Ramos (cell line): Measurements from ENCODE around the gene CCND2.

Experiments
- in situ Hi-C: fragments of 300-500 bp; cut with MboI; formaldehyde crosslinking; loops from one replicate; pipeline ENCODE4 v1.14.3; 2022; ENCODE audit warnings: low sequenced_read_pairs; ENCODE audit not compliant: unreplicated experiment

The CCND2 gene

DNA sequence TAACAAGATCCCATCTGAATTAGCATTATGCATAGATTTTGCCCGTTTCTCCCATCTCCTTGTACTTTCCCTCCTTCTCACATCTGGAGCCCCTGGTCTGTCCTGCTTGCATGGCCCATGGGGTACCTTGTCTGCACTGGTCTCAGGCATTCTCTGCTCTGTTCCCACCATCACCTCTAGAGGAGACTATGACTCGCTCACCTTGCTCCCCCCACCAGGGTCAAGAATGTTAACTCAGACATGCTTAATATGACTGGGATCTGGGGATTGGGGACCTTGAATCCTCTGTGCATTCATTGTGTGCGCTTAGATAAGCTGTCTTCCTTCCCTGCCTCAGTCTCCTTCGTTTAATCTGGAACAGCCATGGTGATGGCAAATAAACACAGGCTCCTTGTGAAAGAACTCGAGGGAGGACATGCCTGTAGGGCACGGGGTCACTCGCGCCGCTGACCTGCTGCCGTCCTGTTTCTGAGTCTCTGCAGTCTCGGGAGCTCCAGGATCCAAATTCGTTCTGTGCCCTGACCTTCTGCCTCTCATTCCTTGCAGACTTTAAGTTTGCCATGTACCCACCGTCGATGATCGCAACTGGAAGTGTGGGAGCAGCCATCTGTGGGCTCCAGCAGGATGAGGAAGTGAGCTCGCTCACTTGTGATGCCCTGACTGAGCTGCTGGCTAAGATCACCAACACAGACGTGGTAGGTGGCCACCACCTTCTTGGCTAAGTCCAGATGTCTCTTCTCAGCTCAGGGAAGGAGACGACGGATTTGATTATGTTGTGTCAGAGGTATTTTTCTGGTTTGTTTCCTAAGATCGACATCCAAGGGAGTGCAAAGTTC is 15.0 kb downstream of the CCND2 start:
- in situ Hi-C loops: no loop called here

DNA sequence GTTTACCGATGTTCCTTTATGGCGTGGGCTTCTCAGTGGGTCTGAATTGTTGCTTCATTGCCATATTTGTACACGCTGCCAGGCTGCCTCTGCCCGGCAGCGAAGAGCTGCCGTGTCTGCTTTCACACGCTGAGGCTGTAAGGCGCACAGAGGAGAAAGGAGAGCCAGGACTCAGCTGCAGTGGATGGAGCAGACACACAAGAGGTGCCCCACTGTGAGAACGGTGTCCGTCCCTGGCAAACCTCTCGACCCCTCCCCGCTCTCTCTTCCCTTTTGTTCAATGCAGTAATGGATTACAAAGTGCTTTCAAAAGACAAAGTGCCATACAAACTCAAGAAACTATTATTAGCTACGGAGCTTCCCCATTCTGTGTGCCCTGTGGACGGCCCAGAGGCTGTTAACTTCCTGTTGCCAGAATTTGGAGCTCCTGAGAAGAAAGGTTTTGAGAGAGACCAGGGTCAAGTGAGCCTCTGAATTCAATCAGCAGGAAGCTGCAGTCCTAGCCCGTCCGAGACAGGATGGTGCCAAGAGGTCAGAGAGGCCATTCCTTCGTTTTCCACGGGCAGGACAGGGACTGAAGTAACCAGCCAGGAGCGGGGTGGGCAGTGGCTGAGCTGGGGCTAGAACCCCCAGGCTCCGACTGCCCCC is 15.8 kb downstream of the CCND2 start:
- in situ Hi-C loops: no loop called here

DNA sequence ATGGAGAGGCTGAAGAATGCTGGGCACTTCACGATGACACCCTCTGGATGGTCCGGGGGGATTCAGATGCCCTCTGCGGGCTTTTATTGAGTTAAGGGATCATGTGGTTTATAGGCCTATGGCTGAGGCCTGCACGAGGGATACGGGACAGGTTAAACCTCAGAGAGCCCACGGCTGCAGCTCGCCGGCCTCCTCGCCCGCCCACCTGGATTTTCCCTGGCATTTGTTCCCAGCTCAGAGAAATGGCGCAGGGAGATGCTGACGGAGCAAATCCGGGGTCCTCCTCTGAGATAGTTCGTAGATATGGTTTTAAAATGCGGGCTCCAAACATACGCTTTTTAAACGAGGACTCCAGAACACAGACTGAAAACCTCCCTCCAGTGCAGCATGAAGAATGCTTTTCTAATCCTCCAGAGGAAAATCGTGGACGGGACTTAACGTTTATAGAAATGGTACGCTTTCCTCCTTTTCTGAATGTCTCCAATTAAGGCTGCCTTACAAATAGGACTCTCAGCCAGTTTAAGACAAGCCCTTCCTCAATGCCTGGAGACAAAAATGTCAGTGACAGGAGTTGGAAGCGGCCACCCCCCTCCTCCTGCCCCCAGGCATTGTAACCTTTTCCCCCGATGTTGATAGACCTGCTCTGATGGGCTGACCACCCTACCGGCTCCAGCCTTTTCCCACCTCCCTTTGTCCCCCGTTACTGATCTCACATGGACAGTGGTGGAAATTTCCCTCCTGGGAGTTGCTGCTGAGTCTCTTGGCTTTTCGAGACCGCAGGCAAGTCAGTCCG is 16.6 kb downstream of the CCND2 start:
- in situ Hi-C loops: no loop called here

- in situ Hi-C loops: no loop called here
These were observed 18.9 kb downstream of the CCND2 start for GRCh38 chr12:4292341-4293073.

- in situ Hi-C loops: no loop called here
These were observed 19.9 kb downstream of the CCND2 start for GRCh38 chr12:4293299-4293965.

GRCh38 chr12:4293966-4294505 is 20.5 kb downstream of the CCND2 start:
- in situ Hi-C loops: no loop called here

- in situ Hi-C loops: no loop called here
These were observed 23.2 kb downstream of the CCND2 start for GRCh38 chr12:4296751-4297150.

DNA sequence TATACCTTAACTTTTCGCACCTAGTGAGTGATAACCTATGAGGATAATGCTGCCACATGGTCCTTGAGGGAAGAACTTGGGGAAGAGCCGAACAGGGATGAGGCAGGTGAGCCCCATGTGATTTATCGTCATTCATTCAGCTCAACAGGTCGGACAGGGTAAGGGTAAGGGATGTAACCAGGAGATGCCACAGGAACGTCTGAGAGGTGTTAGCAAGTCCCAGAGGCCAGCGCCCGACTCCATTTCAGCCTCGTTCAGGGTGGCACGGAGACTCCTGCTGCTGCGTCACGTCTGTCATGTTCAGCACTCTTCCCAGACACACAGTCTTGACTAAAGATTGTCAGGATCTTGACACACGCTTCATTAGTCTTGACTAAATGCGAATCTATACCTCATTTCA is 24.1 kb downstream of the CCND2 start:
- in situ Hi-C loops: no loop called here

GRCh38 chr12:4300883-4301282 is 27.3 kb downstream of the CCND2 start:
- in situ Hi-C loops: no loop called here

GRCh38 chr12:4301932-4302501 is 28.5 kb downstream of the CCND2 start:
- in situ Hi-C loops: no loop called here

DNA sequence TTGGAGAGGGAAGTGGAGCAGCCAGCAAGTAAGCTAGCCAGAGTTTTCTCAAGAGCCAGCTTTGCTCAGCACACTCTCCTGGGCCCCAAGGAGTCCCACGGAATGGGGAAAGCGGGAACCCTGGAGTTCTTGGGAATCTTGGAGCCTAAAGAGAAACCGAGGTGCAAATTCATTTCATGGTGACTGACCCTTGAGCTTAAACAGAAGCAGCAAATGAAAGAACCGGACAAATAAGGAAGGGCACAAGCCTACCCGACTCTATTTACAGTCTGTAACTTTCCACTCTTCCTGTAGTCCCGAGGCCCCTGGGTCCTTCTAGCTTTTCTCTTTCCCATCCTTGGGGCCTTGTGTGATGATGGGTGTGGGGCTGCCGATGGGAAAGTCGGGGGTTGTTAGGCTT is 29.3 kb downstream of the CCND2 start:
- in situ Hi-C loops: no loop called here

- in situ Hi-C loops: no loop called here
These were observed 30.2 kb downstream of the CCND2 start for GRCh38 chr12:4303750-4304149.

DNA sequence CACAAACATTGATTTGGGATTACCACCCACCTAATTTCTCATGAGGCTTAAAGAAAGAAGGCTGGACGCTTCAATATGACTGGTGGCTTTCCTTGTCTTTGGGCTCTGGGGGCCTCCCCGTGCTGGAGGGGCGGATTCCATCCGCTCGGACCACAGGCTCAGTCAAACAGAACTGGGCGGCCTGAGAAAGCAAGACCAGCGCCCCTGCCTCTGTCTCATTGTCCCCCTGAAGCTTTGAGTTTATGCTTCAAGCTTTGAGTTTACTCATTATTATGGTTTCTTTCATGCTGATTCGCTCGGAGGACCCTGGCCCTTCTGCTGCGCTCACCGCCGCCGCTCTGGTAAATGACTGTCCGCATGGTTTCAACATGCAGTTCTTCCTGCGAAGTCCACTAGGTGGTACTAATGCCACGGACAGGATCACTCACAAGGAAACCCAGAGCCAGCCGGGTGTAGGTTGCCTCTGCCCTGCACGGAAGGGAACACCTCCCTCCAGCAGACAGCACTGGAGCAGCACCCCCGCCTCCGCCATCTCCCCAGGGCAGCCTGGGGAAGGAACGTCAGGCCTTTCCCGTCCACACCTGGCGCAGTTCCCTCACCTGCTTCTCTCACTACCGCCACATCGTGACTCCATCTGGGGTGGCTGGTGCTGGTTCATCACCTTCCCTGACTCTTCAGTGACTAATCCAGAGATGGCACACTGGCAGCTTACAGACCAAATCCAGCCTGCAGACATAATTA is 34.2 kb downstream of the CCND2 start:
- in situ Hi-C loops: no loop called here

DNA sequence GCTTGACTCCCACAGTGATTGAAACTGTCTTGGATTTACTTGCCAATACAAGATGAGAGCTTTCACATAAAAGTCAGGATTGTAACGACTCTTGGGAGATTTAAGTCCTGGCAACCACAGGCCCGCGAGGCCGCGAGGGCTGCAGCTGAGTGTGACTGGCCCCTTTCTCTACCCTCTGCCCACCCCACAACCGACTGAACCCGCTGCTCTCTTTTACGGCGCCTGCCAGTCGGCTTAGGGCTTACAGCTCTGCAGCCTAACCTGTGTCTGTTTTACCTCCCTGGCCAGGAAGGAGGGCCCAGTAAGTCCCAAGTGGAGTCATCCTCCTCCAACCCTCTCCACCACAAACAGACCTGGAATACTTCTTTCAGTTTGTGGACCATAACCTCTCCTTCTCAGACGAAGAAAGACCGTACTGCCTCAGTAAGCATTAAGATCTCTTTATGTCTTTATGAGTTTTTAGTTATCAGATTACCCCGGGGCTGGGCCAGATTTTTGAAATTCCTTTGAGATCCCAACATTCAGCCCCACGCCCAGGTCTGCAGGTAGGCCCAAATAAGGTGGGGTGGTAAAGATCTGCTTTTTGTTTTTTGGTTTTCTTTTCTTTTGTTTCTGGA is 34.9 kb downstream of the CCND2 start:
- in situ Hi-C loops: no loop called here

DNA sequence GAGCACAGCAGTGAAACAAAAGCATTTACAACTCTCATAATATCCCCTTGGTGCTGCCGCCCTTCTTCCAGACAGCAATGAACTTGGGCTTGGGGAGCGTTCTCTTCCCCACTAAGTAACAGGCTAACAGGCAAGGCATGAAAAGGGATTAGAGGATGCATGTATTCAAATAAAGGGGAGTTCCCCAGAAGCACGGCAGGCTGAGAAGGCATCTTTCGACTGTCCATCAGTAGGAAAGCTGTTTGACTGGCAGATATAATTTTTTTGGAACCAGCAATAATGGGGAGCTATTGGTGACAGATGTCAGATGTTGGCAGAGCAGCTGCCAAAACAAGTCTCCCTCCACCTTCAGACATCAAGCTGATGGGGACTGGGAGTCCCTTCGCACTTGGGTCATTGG is 38.2 kb downstream of the CCND2 start:
- in situ Hi-C loops: no loop called here

DNA sequence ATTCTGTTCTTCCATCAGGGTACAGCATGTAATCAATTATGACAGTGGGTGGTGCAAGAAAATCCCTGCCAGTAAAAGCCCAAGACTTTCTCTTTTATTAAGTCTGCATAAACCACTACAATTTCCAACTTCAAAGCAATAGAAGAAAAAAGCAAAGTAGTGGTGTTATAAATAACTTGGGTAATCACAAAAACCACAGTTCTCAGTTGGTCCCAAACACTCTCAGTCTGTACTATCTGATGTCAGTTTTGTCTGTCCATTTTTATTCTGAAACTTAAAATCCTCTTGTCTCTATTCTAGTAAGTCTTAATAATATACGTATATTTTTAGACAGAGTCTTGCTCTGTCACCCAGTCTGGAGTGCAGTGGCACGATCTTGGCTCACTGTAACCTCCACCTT is 38.7 kb downstream of the CCND2 start:
- in situ Hi-C loops: no loop called here

DNA sequence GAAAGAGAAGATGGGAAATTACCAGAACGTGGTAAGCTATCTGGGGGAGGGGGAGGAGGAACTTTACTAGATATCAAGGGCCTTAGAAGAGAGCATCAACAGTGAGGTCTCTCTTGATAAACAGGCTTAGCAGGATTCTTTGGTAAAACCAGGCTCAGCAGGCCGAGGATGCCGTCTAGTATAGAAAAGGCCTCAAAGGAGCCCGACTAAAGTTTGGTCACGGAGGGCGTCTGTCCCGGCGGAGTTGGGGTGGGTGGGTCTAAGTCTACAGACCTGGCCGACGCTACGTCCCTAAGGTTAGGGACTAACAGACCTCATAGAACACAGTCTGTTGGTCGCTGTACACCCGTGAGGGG is 46.9 kb downstream of the CCND2 start:
- in situ Hi-C loops: no loop called here
